ENCODE data around the gene FAM181A.

FAM181A gene

GRCh38 chr14:93977790-93978581 lies 50.8 kb downstream of the FAM181A start:
- peak overlapping the region; percentile 2 for H3K4me3 ChIP-seq (ENCODE audit: insufficient read depth, low read length, poor library complexity, severe bottlenecking)
- peak overlapping the region; percentile 66 for H3K9ac ChIP-seq (ENCODE audit: low read length)
- no peak overlapping the region for H2AFZ ChIP-seq (ENCODE audit: low read depth, low read length, severe bottlenecking)
- no peaks in the 10 kb centered on the region for H3K27me3 ChIP-seq (ENCODE audit: low read length)
- peak overlapping the region; percentile 75 for H3K4me2 ChIP-seq (ENCODE audit: low read depth, low read length, poor library complexity, severe bottlenecking)
- peaks cover 8% of the 10 kb centered on the region for H3K79me2 ChIP-seq (ENCODE audit: insufficient read depth, low read length)
- peak overlapping the region; percentile 99 for H3K27ac ChIP-seq (ENCODE audit: low read depth, low read length)
- no peaks in the 10 kb centered on the region for H4K20me1 ChIP-seq (ENCODE audit: low read depth, low read length)
- TF ChIP-seq CTCF (IDR thresholded peaks at IDR 0.05; ENCODE audit: insufficient read depth, low read length, poor library complexity, severe bottlenecking): no peak
- TF ChIP-seq EZH2phosphoT487 (conservative IDR thresholded peaks at IDR 0.05; ENCODE audit: low read length): no peak
- no peaks in the 10 kb centered on the region for H3K9me2 ChIP-seq (replicated peaks; ENCODE audit: insufficient read depth, low read length)
- peaks cover 2% of the 10 kb centered on the region; the same call in 1 of the 2 replicates for H3K36me3 ChIP-seq (ENCODE audit: low read length)
- peaks cover 8% of the 10 kb centered on the region; the same call in 1 of the 2 replicates for H3K9me3 ChIP-seq (ENCODE audit: insufficient read depth, low read length)
- H3F3A ChIP-seq (ENCODE audit: insufficient read depth): peaks cover 47% of the 10 kb centered on the region

GRCh38 chr14:93978735-93979134 lies 51.6 kb downstream of the FAM181A start:
- Histone ChIP-seq H3K79me2 (ENCODE audit: insufficient read depth, low read length) (peaks cover 8% of the 10 kb centered on the region), H2AFZ (ENCODE audit: low read depth, low read length, severe bottlenecking) (no peak overlapping the region), H3K27ac (ENCODE audit: low read depth, low read length) (peak overlapping the region; percentile 99), H3K36me3 (ENCODE audit: low read length) (peaks cover 2% of the 10 kb centered on the region; the same call in 1 of the 2 replicates), H3K9ac (ENCODE audit: low read length) (peak overlapping the region; percentile 66), H3K9me3 (ENCODE audit: insufficient read depth, low read length) (peaks cover 8% of the 10 kb centered on the region; the same call in 1 of the 2 replicates), H3K9me2 (replicated peaks; ENCODE audit: insufficient read depth, low read length) (no peaks in the 10 kb centered on the region), H3K4me2 (ENCODE audit: low read depth, low read length, poor library complexity, severe bottlenecking) (peak overlapping the region; percentile 73), H3K27me3 (ENCODE audit: low read length) (no peaks in the 10 kb centered on the region), H3F3A (ENCODE audit: insufficient read depth) (peaks cover 43% of the 10 kb centered on the region), H3K4me3 (ENCODE audit: insufficient read depth, low read length, poor library complexity, severe bottlenecking) (peak overlapping the region; percentile 13), H4K20me1 (ENCODE audit: low read depth, low read length) (no peaks in the 10 kb centered on the region)
- TF ChIP-seq CTCF (IDR thresholded peaks at IDR 0.05; ENCODE audit: insufficient read depth, low read length, poor library complexity, severe bottlenecking) (no peak), EZH2phosphoT487 (conservative IDR thresholded peaks at IDR 0.05; ENCODE audit: low read length) (no peak)
